Liver (tissue), 3 donors: Measurements from ENCODE around the gene AJM1.

Experiments
- CTCF ChIP-seq: fragments of 150-350 bp; IDR thresholded peaks from 2 replicates; pipeline ENCODE4 v1.5.1; 2017; ENCODE audit warnings: improper control_type of control experiment, low read depth, low read length; ENCODE audit not compliant: missing input control
- FOXA1 ChIP-seq: IDR thresholded peaks from 2 replicates; pipeline ENCODE4 v1.6.1; 2016; ENCODE audit warnings: antibody characterized with exemption
- GABPA ChIP-seq, 2 donors: IDR thresholded peaks in 1 of 2; conservative IDR thresholded peaks in 1 of 2; 2 replicates each; pipeline ENCODE4 v1.6.1; 2016; ENCODE audit warnings: antibody characterized with exemption in 2 of 2, mild to moderate bottlenecking in 1 of 2, moderate library complexity in 1 of 2
- JUND ChIP-seq, 2 donors: IDR thresholded peaks; 2 replicates each; pipeline ENCODE4 v1.6.1; 2016; ENCODE audit warnings: antibody characterized with exemption in 2 of 2
- MAX ChIP-seq: IDR thresholded peaks from 2 replicates; pipeline ENCODE4 v1.6.1; 2016; ENCODE audit warnings: antibody characterized with exemption
- RAD21 ChIP-seq, 2 donors: IDR thresholded peaks; 2 replicates each; pipeline ENCODE4 v1.6.1; 2016; ENCODE audit warnings: antibody characterized with exemption in 2 of 2, mild to moderate bottlenecking in 2 of 2
- SP1 ChIP-seq: IDR thresholded peaks from 2 replicates; pipeline ENCODE4 v1.6.1; 2018; ENCODE audit warnings: antibody characterized with exemption, mild to moderate bottlenecking
- YY1 ChIP-seq: IDR thresholded peaks from 2 replicates; pipeline ENCODE4 v1.6.1; 2016; ENCODE audit warnings: antibody characterized with exemption, mild to moderate bottlenecking
- donor health status: healthy.
- donor health status: healthy.

GRCh38 chr9:136857581-136858412, 15.5 kb downstream of the AJM1 start:
- TF ChIP-seq CTCF (no peak), JUND (IDR thresholded peaks at IDR 0.05) (no peak), FOXA1 (no peak), GABPA (IDR thresholded peaks at IDR 0.05 in 1 of 2, conservative IDR thresholded peaks at IDR 0.05 in 1 of 2) (no peak), MAX (no peak), SP1 (no peak), YY1 (no peak), RAD21 (IDR thresholded peaks at IDR 0.05) (no peak)
